ENCODE measurements around the gene DNAH14. TPM values are rescaled to one million over a fixed set of nuclear protein-coding genes. Genes with fewer than 3 reads are reported as not detected.
"Not testable (repeated sequence)": the region's sequence is repeated elsewhere in the genome, so short reads cannot be mapped to it uniquely, and the experiment has no call there.

The DNAH14 gene
- total and polyA plus RNA-seq, 3 donors from 2014 or later = 30.1 to 82.1 (median 37.3) TPM

- DNase-seq = no peak
- intact Hi-C loops (cut with DNase I; ENCODE audit: low total_unique reads) = no loop called here
- WGBS, 2 donors = 87 to 92% methylated on average over 4 of the region's 4 CpGs
- Histone ChIP-seq H3K9me3 (no peaks in the 10 kb centered on the region), H3K27ac (no peak overlapping the region), H3K4me1 (no peaks in the 10 kb centered on the region), H3K36me3 (ENCODE audit: low read depth, missing control alignments) (no peaks in the 10 kb centered on the region), H3K4me3 (no peak overlapping the region), H3K27me3 (no peaks in the 10 kb centered on the region)
- no peak for TF ChIP-seq POLR2A (IDR thresholded peaks at IDR 0.05)
- no peak for TF ChIP-seq CTCF (IDR thresholded peaks at IDR 0.05)
These were observed 10.0 kb upstream of the DNAH14 start for GRCh38 chr1:224919508-224919907.

GRCh38 chr1:224920930-224921329 is 8.5 kb upstream of the DNAH14 start:
- Histone ChIP-seq H3K9me3 (no peaks in the 10 kb centered on the region), H3K36me3 (ENCODE audit: low read depth, missing control alignments) (no peaks in the 10 kb centered on the region), H3K27ac (no peak overlapping the region), H3K4me1 (no peaks in the 10 kb centered on the region), H3K4me3 (no peak overlapping the region), H3K27me3 (no peaks in the 10 kb centered on the region)
- no peak for TF ChIP-seq POLR2A (IDR thresholded peaks at IDR 0.05)
- no peak for TF ChIP-seq CTCF (IDR thresholded peaks at IDR 0.05)
- no peak for DNase-seq
- intact Hi-C loops (cut with DNase I; ENCODE audit: low total_unique reads) = no loop called here

GRCh38 chr1:224921354-224921753 is 8.1 kb upstream of the DNAH14 start:
- Histone ChIP-seq H3K36me3 (ENCODE audit: low read depth, missing control alignments) (no peaks in the 10 kb centered on the region), H3K9me3 (no peaks in the 10 kb centered on the region), H3K4me3 (no peak overlapping the region), H3K27me3 (no peaks in the 10 kb centered on the region), H3K27ac (no peak overlapping the region), H3K4me1 (no peaks in the 10 kb centered on the region)
- intact Hi-C loops (cut with DNase I; ENCODE audit: low total_unique reads) = no loop called here
- TF ChIP-seq CTCF (IDR thresholded peaks at IDR 0.05) = no peak
- no peak for TF ChIP-seq POLR2A (IDR thresholded peaks at IDR 0.05)
- DNase-seq = no peak
- WGBS, 2 donors = 94 to 95% methylated on average over 3 of the region's 3 CpGs

GRCh38 chr1:224922404-224923164 is 6.9 kb upstream of the DNAH14 start:
- no peak for DNase-seq
- Histone ChIP-seq H3K27ac (no peak overlapping the region), H3K4me3 (no peak overlapping the region), H3K36me3 (ENCODE audit: low read depth, missing control alignments) (no peaks in the 10 kb centered on the region), H3K27me3 (no peaks in the 10 kb centered on the region), H3K9me3 (no peaks in the 10 kb centered on the region), H3K4me1 (no peaks in the 10 kb centered on the region)
- TF ChIP-seq CTCF (IDR thresholded peaks at IDR 0.05) (peak in 2 of 3 experiments; percentile 52 to 65), POLR2A (IDR thresholded peaks at IDR 0.05) (no peak)
- 50 to 65% methylated on average over 3 to 5 of the region's 5 CpGs for WGBS, 2 donors
- intact Hi-C loops (cut with DNase I; ENCODE audit: low total_unique reads) = no loop called here

GRCh38 chr1:224923726-224924125 is 5.7 kb upstream of the DNAH14 start:
- Histone ChIP-seq H3K4me1 (no peaks in the 10 kb centered on the region), H3K4me3 (no peak overlapping the region), H3K27ac (no peak overlapping the region), H3K9me3 (no peaks in the 10 kb centered on the region), H3K27me3 (no peaks in the 10 kb centered on the region), H3K36me3 (ENCODE audit: low read depth, missing control alignments) (no peaks in the 10 kb centered on the region)
- TF ChIP-seq POLR2A (IDR thresholded peaks at IDR 0.05) = no peak
- TF ChIP-seq CTCF (IDR thresholded peaks at IDR 0.05) = no peak
- WGBS, 2 donors = 54 to 67% methylated on average over 4 of the region's 4 CpGs
- intact Hi-C loops (cut with DNase I; ENCODE audit: low total_unique reads) = no loop called here
- DNase-seq = no peak

- H3K27ac ChIP-seq; DNase-seq; H3K4me3 ChIP-seq; H3K9me3 ChIP-seq; H3K27me3 ChIP-seq; intact Hi-C loops (cut with DNase I; ENCODE audit: low total_unique reads); H3K36me3 ChIP-seq (ENCODE audit: low read depth, missing control alignments); H3K4me1 ChIP-seq: not testable (repeated sequence)
- 77 to 88% methylated on average over 3 of the region's 3 CpGs for WGBS, 2 donors
These were observed 1.8 kb upstream of the DNAH14 start for GRCh38 chr1:224927631-224928030.
